ENCODE results near the gene C11orf16. TPM values are rescaled to one million over a fixed set of nuclear protein-coding genes. Genes with fewer than 3 reads are reported as not detected.

The C11orf16 gene
- total RNA-seq, 1 experiment from 2014 or later, result not detected

DNA sequence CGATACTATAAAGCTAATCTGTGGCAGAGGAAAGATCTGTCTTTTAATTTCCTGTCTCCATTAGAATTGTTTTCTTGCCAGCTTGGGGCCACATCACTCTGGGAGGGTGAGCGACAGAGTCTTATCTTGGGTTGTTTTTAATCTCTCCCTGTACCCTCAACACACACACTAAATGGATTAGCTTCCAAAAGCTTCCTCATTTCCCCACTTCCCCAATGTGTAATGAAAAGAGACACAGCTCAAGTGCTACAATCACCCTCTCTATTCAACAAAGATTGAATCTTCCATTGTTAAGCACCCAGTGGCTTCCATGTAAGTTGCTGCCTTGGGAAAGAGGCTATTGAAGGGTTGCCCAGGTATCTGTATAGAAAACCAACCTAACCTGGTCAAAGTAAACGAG is 16.1 kb upstream of the C11orf16 start:
- no TSS peak for BruUV-seq (replicated peaks)
- Mint-ChIP-seq H3K4me3 (ENCODE audit: low read depth, unreplicated experiment) (no peak overlapping the region), H3K9me3 (ENCODE audit: low read depth, unreplicated experiment) (no peaks in the 10 kb centered on the region), H3K4me1 (ENCODE audit: low read depth, unreplicated experiment) (no peaks in the 10 kb centered on the region), H3K27ac (ENCODE audit: unreplicated experiment) (no peak overlapping the region), H3K36me3 (ENCODE audit: insufficient read depth, unreplicated experiment) (peaks cover 7% of the 10 kb centered on the region), H3K27me3 (ENCODE audit: unreplicated experiment) (no peaks in the 10 kb centered on the region)
- intact Hi-C loops (cut with micrococcal nuclease; ENCODE audit: unreplicated experiment), result no loop called here
- TF ChIP-seq, protein P1, sequence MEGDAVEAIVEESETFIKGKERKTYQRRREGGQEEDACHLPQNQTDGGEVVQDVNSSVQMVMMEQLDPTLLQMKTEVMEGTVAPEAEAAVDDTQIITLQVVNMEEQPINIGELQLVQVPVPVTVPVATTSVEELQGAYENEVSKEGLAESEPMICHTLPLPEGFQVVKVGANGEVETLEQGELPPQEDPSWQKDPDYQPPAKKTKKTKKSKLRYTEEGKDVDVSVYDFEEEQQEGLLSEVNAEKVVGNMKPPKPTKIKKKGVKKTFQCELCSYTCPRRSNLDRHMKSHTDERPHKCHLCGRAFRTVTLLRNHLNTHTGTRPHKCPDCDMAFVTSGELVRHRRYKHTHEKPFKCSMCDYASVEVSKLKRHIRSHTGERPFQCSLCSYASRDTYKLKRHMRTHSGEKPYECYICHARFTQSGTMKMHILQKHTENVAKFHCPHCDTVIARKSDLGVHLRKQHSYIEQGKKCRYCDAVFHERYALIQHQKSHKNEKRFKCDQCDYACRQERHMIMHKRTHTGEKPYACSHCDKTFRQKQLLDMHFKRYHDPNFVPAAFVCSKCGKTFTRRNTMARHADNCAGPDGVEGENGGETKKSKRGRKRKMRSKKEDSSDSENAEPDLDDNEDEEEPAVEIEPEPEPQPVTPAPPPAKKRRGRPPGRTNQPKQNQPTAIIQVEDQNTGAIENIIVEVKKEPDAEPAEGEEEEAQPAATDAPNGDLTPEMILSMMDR (IDR thresholded peaks at IDR 0.05; ENCODE audit: unreplicated experiment), result no peak
- CTCF ChIA-PET, result no interaction called here
- DNase-seq, result no peak

DNA sequence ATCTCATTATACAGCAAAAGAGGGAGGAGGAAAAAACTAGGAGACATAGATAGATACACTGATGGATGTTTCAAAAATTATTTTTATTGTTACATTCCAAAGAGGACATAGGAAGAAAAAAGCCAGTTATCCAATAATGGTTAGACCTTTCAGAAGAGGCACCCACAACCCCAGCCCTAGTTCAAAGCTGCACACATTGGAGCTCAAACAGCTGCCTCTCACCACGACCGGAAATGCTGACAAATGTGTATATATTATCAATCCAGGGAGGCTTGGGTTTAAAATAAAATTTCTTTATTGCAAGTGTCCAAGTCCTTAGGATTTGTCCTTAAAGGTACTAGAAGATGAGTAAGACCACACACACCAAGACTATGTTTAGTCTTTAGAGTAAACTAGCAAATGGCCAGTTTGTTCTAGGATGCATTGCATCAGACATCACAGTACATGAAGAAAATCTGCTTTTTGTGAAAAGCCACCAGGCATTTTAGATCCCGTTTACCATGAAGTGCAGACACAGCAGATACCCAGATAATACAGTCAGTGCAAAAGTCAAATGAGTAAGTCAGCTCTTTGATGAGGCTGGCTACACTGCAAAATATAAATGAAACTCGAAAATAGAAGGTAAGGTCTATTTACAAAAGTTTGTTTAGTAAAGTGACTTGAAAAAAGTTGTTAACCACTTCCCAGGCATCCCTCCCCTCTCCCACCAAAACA is 14.6 kb upstream of the C11orf16 start:
- H3K9me3 Mint-ChIP-seq (ENCODE audit: low read depth, unreplicated experiment), result no peaks in the 10 kb centered on the region
- H3K27ac Mint-ChIP-seq (ENCODE audit: unreplicated experiment), result no peak overlapping the region
- H3K36me3 Mint-ChIP-seq (ENCODE audit: insufficient read depth, unreplicated experiment), result peaks cover 7% of the 10 kb centered on the region
- DNase-seq, result no peak
- intact Hi-C loops (cut with micrococcal nuclease; ENCODE audit: unreplicated experiment), result no loop called here
- TF ChIP-seq, protein P1 (IDR thresholded peaks at IDR 0.05; ENCODE audit: unreplicated experiment), result no peak
- CTCF ChIA-PET, result no interaction called here
- TSS peak; percentile 48 for BruUV-seq (replicated peaks)
- H3K4me1 Mint-ChIP-seq (ENCODE audit: low read depth, unreplicated experiment), result no peaks in the 10 kb centered on the region
- no peaks in the 10 kb centered on the region for H3K27me3 Mint-ChIP-seq (ENCODE audit: unreplicated experiment)
- H3K4me3 Mint-ChIP-seq (ENCODE audit: low read depth, unreplicated experiment), result no peak overlapping the region

DNA sequence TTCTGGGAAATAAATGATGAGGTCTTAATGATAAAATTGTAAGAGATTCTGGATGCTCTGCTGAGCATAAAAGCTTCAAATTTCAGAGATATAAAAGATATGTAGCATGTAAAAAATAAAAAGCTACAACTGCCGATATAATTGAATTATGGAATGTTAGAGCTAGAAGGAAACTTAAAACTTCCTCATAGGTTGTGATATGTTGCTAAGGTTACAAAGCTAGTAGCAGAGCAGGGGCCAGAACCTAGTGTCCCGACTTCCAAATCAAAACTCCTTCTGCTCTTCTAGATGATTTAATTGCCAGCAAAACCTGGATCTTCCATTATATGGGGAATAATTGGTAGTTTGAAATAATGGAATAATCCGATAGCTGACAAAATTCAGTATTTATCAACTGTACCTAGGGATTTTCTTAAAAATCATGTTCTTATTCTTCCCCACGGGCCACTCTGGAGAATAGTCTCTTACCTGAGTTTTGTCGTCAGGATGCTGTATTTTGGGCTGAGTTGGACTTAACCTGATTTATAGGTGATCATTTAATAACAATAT is 9.8 kb upstream of the C11orf16 start, which contains the start of gene ASCL3:
TSS of gene ASCL3 (minus strand) at position 499 of the 549 bp plus-strand sequence. CDS start 4,855 bp downstream, outside the sequence.
- DNase-seq, result no peak
- Mint-ChIP-seq H3K27me3 (ENCODE audit: unreplicated experiment) (peaks cover 18% of the 10 kb centered on the region), H3K27ac (ENCODE audit: unreplicated experiment) (no peak within 1 kb of the TSS), H3K4me1 (ENCODE audit: low read depth, unreplicated experiment) (no peaks in the 10 kb centered on the region), H3K36me3 (ENCODE audit: insufficient read depth, unreplicated experiment) (no peaks in the 10 kb centered on the region), H3K4me3 (ENCODE audit: low read depth, unreplicated experiment) (no peak within 1 kb of the TSS), H3K9me3 (ENCODE audit: low read depth, unreplicated experiment) (no peaks in the 10 kb centered on the region)
- intact Hi-C loops (cut with micrococcal nuclease; ENCODE audit: unreplicated experiment), result no loop called here
- CTCF ChIA-PET, result interaction anchor here (0.6 kb wide), 1 partner anchor 404 kb away, joined by 3 read pairs; no protein-coding TSS in a partner anchor
- no TSS peak for BruUV-seq (replicated peaks)
- TF ChIP-seq, protein P1 (IDR thresholded peaks at IDR 0.05; ENCODE audit: unreplicated experiment), result no peak

DNA sequence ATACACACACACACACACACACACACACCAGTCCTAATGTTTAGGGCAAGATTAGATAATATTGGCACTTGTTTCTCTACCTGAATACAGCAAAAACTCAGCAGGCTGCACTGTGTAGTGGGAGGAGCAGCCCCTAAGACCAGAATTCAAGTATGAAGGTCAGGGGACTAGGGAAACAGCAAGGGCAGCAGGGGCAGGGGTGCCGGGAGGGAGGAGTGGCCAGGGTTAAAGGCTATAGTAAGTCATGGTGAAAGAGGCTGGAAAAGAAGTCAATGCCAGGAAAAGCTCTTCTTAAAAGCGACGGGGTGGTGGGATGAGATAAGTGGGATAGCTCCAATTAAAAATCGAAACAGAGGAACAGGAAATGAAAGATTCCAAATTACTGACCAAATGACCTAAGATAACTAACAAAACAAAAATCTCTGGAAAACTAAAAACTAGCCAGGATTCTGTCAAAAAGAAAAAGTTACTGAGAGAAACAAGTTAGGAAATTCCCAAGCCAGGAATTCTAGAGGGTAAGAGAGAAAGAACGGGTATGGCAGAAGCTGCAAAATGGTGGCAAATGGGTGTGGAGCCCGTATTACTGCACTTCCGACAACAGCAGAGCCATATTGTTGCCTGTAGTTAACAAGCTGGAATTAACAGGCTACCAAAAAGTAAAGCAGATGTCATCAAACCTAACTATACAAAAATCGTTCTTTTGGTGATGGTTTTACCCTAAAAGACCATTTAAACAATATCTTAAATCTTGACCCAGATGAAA is 8.8 kb upstream of the C11orf16 start:
- H3K4me1 Mint-ChIP-seq (ENCODE audit: low read depth, unreplicated experiment), result no peaks in the 10 kb centered on the region
- CTCF ChIA-PET, result no interaction called here

More for the DNA sequence above, 8.8 kb upstream of the C11orf16 start:
- TF ChIP-seq, protein P1 (IDR thresholded peaks at IDR 0.05; ENCODE audit: unreplicated experiment), result no peak
- H3K27me3 Mint-ChIP-seq (ENCODE audit: unreplicated experiment), result peaks cover 18% of the 10 kb centered on the region
- no peak overlapping the region for H3K4me3 Mint-ChIP-seq (ENCODE audit: low read depth, unreplicated experiment)
- no TSS peak for BruUV-seq (replicated peaks)
- no peak for DNase-seq
- H3K36me3 Mint-ChIP-seq (ENCODE audit: insufficient read depth, unreplicated experiment), result no peaks in the 10 kb centered on the region
- no peak overlapping the region for H3K27ac Mint-ChIP-seq (ENCODE audit: unreplicated experiment)
- intact Hi-C loops (cut with micrococcal nuclease; ENCODE audit: unreplicated experiment), result no loop called here
- no peaks in the 10 kb centered on the region for H3K9me3 Mint-ChIP-seq (ENCODE audit: low read depth, unreplicated experiment)

Data from Calu3 (cell line).